ENCODE measurements around the gene ERG. TPM values are rescaled to one million over a fixed set of nuclear protein-coding genes. Genes with fewer than 3 reads are reported as not detected.

ERG gene
- total and polyA plus RNA-seq, 2 of the 13 experiments (the other 11 are each of a cell fraction or from before 2014, with no cell fraction given): not detected

DNA sequence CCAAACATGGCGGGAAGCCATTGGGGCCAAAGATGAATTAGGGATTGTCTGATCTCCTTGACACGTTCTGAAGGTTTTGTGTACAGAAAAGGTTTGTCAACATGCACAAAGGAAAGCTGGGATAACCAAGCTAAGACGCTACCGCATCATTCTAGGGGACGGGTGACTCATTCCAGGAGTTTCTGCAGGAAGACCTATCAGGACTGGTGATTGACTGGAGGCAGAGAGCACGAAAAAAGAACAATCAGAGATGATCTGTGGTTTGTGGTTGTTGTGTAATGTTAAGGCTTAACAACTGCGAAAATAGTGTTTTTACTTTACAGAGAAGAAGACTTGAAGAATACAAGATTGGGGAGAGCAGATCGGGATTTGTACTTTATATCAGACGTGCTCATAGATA, 22.2 kb upstream of the ERG start:
- Histone ChIP-seq H3K4me1 (ENCODE audit: insufficient read depth, low read length) (peaks cover 55% of the 10 kb centered on the region), H4K20me1 (ENCODE audit: insufficient read depth, low read length) (no peaks in the 10 kb centered on the region), H3K4me2 (ENCODE audit: low read depth, low read length) (no peak overlapping the region), H3K9ac (ENCODE audit: insufficient read depth, low read depth, low read length) (no peak overlapping the region), H3K9me3 (ENCODE audit: low read length) (no peaks in the 10 kb centered on the region), H3K27ac (ENCODE audit: extremely low read length, insufficient read depth, low read length) (no peak overlapping the region), H3K79me2 (ENCODE audit: insufficient read depth, low read length) (no peaks in the 10 kb centered on the region), H3K36me3 (replicated peaks in 1 of 2; ENCODE audit: control insufficient read depth in 1 of 2, insufficient read depth in 2 of 2, low read length in 2 of 2) (no peaks in the 10 kb centered on the region), H2AFZ (ENCODE audit: low read length) (no peak overlapping the region), H3K4me3 (replicated peaks in 1 of 3; ENCODE audit: insufficient read depth in 1 of 3, low read depth in 2 of 3, low read length in 3 of 3) (no peak overlapping the region), H3K27me3 (ENCODE audit: control insufficient read depth in 1 of 2, insufficient read depth in 2 of 2, low read length in 2 of 2) (no peaks in the 10 kb centered on the region)
- intact Hi-C loops (cut with micrococcal nuclease; ENCODE audit: unreplicated experiment) (no loop called here), in situ Hi-C loops (cut with HindIII; ENCODE audit: extremely low pct_ligation_motif_present, low pct_unique_long_range_greater_than_20kb) (no loop called here)
- no peak for TF ChIP-seq PAWR (CRISPR knock-in tag; IDR thresholded peaks at IDR 0.05; ENCODE audit: borderline replicate concordance)
- no peak for TF ChIP-seq POLR2AphosphoS5 (IDR thresholded peaks at IDR 0.05; ENCODE audit: low read depth, low read length)
- FAIRE-seq (no peak), DNase-seq (ENCODE audit: low spot score) (no peak), ATAC-seq (no peak)
- POLR2A ChIA-PET: no interaction called here
- BruUV-seq (replicated peaks): no TSS peak
- WGBS (ENCODE audit: low lambda C conversion rate): 87% methylated on average over 8 of the region's 9 CpGs
- CTCF ChIA-PET (ENCODE audit: low intra/inter-chr PET ratio, low total read pairs): no interaction called here

DNA sequence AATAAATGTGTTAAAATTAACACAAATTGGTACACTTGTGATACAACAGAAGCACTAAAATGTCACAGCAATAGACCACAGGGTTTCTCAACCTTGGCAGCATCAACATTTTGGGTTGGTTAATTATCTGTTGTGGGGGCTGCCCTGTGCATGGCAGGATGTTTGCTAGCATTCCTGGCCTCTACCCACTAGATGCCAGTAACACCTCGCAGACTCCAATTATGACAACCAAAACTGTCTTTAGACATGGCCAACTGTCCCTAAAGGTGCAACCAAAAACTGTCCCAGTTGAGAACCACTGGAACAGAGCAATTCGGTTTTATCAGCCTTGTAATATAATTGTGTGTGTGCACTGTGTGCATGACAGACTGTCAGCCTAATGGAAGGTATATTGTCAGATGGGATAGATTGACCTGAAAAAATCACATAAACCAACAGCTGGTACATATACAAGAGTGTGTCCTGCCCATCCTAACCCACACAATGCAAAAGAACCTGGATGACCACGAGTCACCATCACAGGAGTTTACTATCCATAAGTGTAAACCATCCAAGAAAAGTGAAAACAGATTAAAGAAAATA, 13.5 kb upstream of the ERG start:
- in situ Hi-C loops (cut with HindIII; ENCODE audit: extremely low pct_ligation_motif_present, low pct_unique_long_range_greater_than_20kb) (no loop called here), intact Hi-C loops (cut with micrococcal nuclease; ENCODE audit: unreplicated experiment) (no loop called here)
- Histone ChIP-seq H4K20me1 (ENCODE audit: insufficient read depth, low read length) (no peaks in the 10 kb centered on the region), H3K4me3 (replicated peaks in 1 of 3; ENCODE audit: insufficient read depth in 1 of 3, low read depth in 2 of 3, low read length in 3 of 3) (no peak overlapping the region), H3K4me2 (ENCODE audit: low read depth, low read length) (no peak overlapping the region), H3K9ac (ENCODE audit: insufficient read depth, low read depth, low read length) (no peak overlapping the region), H2AFZ (ENCODE audit: low read length) (no peak overlapping the region), H3K27me3 (ENCODE audit: control insufficient read depth in 1 of 2, insufficient read depth in 2 of 2, low read length in 2 of 2) (no peaks in the 10 kb centered on the region; a peak in 2 of 5 replicates), H3K27ac (ENCODE audit: extremely low read length, insufficient read depth, low read length) (no peak overlapping the region), H3K36me3 (replicated peaks in 1 of 2; ENCODE audit: control insufficient read depth in 1 of 2, insufficient read depth in 2 of 2, low read length in 2 of 2) (no peaks in the 10 kb centered on the region), H3K9me3 (ENCODE audit: low read length) (no peaks in the 10 kb centered on the region), H3K79me2 (ENCODE audit: insufficient read depth, low read length) (no peaks in the 10 kb centered on the region), H3K4me1 (ENCODE audit: insufficient read depth, low read length) (peaks cover 8% of the 10 kb centered on the region)
- POLR2A ChIA-PET: no interaction called here
- WGBS (ENCODE audit: low lambda C conversion rate): 11% methylated on average over 2 of the region's 3 CpGs
- BruUV-seq (replicated peaks): no TSS peak
- TF ChIP-seq STAG1 (CRISPR knock-in tag; IDR thresholded peaks at IDR 0.05) (peak; percentile 67), TBX2 (CRISPR knock-in tag; IDR thresholded peaks at IDR 0.05; ENCODE audit: borderline replicate concordance) (no peak)
- TF ChIP-seq, protein P1, sequence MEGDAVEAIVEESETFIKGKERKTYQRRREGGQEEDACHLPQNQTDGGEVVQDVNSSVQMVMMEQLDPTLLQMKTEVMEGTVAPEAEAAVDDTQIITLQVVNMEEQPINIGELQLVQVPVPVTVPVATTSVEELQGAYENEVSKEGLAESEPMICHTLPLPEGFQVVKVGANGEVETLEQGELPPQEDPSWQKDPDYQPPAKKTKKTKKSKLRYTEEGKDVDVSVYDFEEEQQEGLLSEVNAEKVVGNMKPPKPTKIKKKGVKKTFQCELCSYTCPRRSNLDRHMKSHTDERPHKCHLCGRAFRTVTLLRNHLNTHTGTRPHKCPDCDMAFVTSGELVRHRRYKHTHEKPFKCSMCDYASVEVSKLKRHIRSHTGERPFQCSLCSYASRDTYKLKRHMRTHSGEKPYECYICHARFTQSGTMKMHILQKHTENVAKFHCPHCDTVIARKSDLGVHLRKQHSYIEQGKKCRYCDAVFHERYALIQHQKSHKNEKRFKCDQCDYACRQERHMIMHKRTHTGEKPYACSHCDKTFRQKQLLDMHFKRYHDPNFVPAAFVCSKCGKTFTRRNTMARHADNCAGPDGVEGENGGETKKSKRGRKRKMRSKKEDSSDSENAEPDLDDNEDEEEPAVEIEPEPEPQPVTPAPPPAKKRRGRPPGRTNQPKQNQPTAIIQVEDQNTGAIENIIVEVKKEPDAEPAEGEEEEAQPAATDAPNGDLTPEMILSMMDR (CRISPR knock-in tag; IDR thresholded peaks at IDR 0.05): peak; percentile 53
- FAIRE-seq (no peak), ATAC-seq (no peak), DNase-seq (ENCODE audit: low spot score) (no peak)
- CTCF ChIA-PET (ENCODE audit: low intra/inter-chr PET ratio, low total read pairs): no interaction called here

Data from HepG2 (cell line).